A673 (cell line): ENCODE data around the gene RNASEL. TPM values are rescaled to one million over a fixed set of nuclear protein-coding genes. Genes with fewer than 3 reads are reported as not detected.

Source experiments
- BruUV-seq: library from RNA; stranded (reverse); fragments of 400-500 nt; replicated peaks from 2 replicates; lab custom pipeline; 2021; lab: Mats Ljungman, UMichigan
- CTCF ChIA-PET: fragments of 300-600 bp; sonication (Branson Sonifier 250); formaldehyde crosslinking; loops from one replicate; lab custom pipeline; 2022; ENCODE audit warnings: antibody characterized with exemption; lab: Charles Lee
- POLR2A ChIA-PET: fragments of 300-600 bp; sonication (Branson Sonifier 250); formaldehyde crosslinking; loops from one replicate; lab custom pipeline; 2022; ENCODE audit warnings: antibody characterized with exemption; ENCODE audit not compliant: low non-redundant PET; lab: Charles Lee
- DNase-seq: peaks from one replicate; pipeline ENCODE4 v3.0.0-alpha.2; 2015; ENCODE audit warnings: low spot score
- H3K27ac ChIP-seq: fragments of 200-600 bp; sonication (generic); 2 replicates; pipeline ENCODE4 v1.5.1; 2016; ENCODE audit warnings: mixed run types, low read depth, mild to moderate bottlenecking, mixed read lengths, antibody characterized with exemption, low read length; ENCODE audit not compliant: poor library complexity, severe bottlenecking
- H3K27me3 ChIP-seq: fragments of 200-600 bp; sonication (generic); replicated peaks from 2 replicates; pipeline ENCODE4 v1.6.1; 2017; ENCODE audit warnings: mixed run types, low read depth, mild to moderate bottlenecking, mixed read lengths, antibody characterized with exemption, low read length; ENCODE audit not compliant: insufficient read depth, poor library complexity
- H3K36me3 ChIP-seq: fragments of 200-600 bp; sonication (generic); 2 replicates; pipeline ENCODE4 v1.6.1; 2016; ENCODE audit warnings: mixed run types, mild to moderate bottlenecking, mixed read lengths, antibody characterized with exemption, low read length; ENCODE audit not compliant: insufficient read depth, poor library complexity, severe bottlenecking
- H3K4me1 ChIP-seq: fragments of 200-600 bp; sonication (generic); 2 replicates; pipeline ENCODE4 v1.6.1; 2017; ENCODE audit warnings: mixed run types, mild to moderate bottlenecking, mixed read lengths, antibody characterized with exemption, low read length; ENCODE audit not compliant: insufficient read depth, poor library complexity, severe bottlenecking
- H3K4me3 ChIP-seq: fragments of 200-600 bp; sonication (generic); 2 replicates; pipeline ENCODE4 v1.5.1; 2016; ENCODE audit warnings: low read depth, mixed run types, mild to moderate bottlenecking, mixed read lengths, low read length; ENCODE audit not compliant: poor library complexity, severe bottlenecking
- H3K9me3 ChIP-seq: fragments of 200-600 bp; sonication (generic); 2 replicates; pipeline ENCODE4 v1.6.1; 2016; ENCODE audit warnings: mixed run types, low read depth, mild to moderate bottlenecking, mixed read lengths, antibody characterized with exemption, low read length; ENCODE audit not compliant: poor library complexity, severe bottlenecking
- EZH2 ChIP-seq: fragments of 200-600 bp; sonication (generic); IDR thresholded peaks from 2 replicates; pipeline ENCODE4 v1.6.1; 2017; ENCODE audit warnings: borderline replicate concordance, low read depth, mild to moderate bottlenecking, mixed read lengths, antibody characterized with exemption, low read length; ENCODE audit not compliant: poor library complexity, severe bottlenecking
- intact Hi-C: fragments of 100-400 bp; cut with micrococcal nuclease; formaldehyde crosslinking; loops from one replicate; pipeline ENCODE4 v1.10.0; 2022; ENCODE audit not compliant: unreplicated experiment
- total RNA-seq: library from RNA; stranded (reverse); gene quantifications from 2 replicates; pipeline ENCODE4 v1.2.3, GENCODE V29; 2021
- TF ChIP-seq, protein P1 (sequence below): fragments of 300-800, 200-600 bp; sonication (generic); conservative IDR thresholded peaks from 2 replicates; pipeline ENCODE4 v1.5.1; 2017; ENCODE audit warnings: low read depth, mild to moderate bottlenecking, antibody characterized with exemption, low read length, moderate library complexity, mixed read lengths

The RNASEL gene
- total RNA-seq, 1 experiment from 2014 or later: 3.2 TPM

DNA sequence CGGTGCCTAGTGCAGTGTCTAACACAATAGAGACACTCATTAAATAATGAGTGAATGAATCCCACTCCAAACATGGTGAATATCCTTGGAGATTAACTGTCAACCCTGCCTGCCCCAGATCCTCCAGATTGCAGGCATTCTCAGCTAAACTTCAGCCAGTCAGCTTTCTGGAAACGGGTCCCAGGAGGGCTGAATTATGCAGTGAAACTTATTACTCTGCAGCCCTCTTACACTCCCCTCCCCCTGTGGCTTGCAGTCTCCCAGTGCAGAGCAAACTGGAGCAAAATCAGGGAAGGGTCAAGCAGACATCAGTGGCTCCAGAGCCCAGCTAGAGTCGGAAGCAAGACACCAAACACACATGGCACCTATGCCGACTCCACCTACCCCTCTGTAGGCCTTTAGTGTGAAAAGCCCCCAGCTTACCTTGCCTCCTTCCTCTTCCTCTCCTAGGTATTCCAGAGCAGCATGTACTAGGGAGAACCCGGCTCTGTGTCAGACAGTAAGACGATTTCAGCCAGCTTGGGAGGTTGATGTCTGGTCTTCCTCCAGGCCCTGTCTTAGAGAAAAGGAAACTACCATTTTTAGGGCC lies 21.6 kb upstream of the RNASEL start:
- Histone ChIP-seq H3K4me3 (no peak overlapping the region), H3K27me3 (no peaks in the 10 kb centered on the region), H3K27ac (peak overlapping the region; percentile 57), H3K9me3 (no peaks in the 10 kb centered on the region), H3K36me3 (no peaks in the 10 kb centered on the region), H3K4me1 (peaks cover 75% of the 10 kb centered on the region)
- intact Hi-C loops: no loop called here
- TF ChIP-seq, protein P1, sequence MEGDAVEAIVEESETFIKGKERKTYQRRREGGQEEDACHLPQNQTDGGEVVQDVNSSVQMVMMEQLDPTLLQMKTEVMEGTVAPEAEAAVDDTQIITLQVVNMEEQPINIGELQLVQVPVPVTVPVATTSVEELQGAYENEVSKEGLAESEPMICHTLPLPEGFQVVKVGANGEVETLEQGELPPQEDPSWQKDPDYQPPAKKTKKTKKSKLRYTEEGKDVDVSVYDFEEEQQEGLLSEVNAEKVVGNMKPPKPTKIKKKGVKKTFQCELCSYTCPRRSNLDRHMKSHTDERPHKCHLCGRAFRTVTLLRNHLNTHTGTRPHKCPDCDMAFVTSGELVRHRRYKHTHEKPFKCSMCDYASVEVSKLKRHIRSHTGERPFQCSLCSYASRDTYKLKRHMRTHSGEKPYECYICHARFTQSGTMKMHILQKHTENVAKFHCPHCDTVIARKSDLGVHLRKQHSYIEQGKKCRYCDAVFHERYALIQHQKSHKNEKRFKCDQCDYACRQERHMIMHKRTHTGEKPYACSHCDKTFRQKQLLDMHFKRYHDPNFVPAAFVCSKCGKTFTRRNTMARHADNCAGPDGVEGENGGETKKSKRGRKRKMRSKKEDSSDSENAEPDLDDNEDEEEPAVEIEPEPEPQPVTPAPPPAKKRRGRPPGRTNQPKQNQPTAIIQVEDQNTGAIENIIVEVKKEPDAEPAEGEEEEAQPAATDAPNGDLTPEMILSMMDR: no peak
- no peak for TF ChIP-seq EZH2
- ChIA-PET CTCF (no interaction called here), POLR2A (no interaction called here)
- DNase-seq: peak; percentile 85
- BruUV-seq: no TSS peak

DNA sequence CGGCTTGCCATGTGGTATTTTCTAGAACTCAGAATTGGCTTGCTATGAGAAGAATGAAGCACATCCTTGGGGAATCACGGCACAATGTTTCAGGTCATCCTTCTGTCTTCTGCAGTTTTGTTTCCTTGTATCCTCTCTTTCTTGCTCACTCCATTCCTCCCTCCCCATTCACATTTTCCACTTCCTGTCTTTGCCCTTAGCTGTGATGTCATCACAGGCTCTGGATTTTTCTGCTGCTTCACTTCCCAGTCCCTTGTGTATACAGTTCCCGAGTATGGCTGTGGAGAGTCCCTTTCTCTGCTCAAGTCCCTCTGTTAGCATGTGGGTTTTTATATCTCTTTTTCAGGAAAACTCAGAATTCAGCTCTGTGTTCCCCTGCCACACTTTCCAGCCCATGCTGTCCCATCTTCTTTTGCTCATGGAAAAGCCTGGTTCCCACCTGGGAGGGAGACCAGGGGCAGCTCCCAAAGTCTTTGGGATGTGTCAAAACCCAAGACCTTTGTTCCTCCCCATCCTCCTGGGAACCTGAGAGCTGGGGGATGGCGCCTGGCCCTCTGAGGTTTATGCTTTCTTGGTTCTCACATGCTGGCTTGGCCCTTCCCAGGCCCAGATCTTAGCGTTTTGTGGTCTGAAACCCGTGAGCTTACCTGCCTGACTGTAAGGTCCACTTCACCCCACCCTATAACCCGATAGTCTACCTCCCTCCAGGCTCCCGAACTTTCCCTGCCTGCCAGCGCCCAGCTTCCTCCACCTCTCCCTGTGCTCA lies 20.0 kb upstream of the RNASEL start:
- no peak overlapping the region for H3K4me3 ChIP-seq
- no peak for DNase-seq
- TF ChIP-seq, protein P1: no peak
- no peak for TF ChIP-seq EZH2
- POLR2A ChIA-PET: no interaction called here
- no peaks in the 10 kb centered on the region for H3K9me3 ChIP-seq
- CTCF ChIA-PET: no interaction called here
- no TSS peak for BruUV-seq
- intact Hi-C loops: no loop called here
- peaks cover 71% of the 10 kb centered on the region for H3K4me1 ChIP-seq
- H3K27me3 ChIP-seq: no peaks in the 10 kb centered on the region
- H3K36me3 ChIP-seq: no peaks in the 10 kb centered on the region
- no peak overlapping the region for H3K27ac ChIP-seq

DNA sequence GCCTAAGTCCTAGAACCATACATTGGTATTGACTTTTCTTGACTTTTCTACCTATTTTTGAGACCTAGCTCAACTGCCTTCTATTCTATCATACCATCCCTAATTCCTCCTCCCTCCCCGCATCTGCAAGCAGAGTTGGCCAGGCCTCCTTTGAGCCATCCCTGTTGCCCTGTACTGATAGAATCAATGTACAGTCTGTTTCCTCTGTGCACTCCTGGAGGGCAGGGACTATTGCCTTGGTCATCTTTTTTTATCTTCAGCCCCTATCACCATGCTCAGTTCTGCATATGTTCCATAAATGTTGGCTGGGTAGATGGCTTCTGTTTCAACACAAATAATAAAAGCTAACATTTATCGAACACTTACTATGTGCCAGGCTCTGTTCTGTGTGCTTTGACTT lies 19.2 kb upstream of the RNASEL start:
- no peak for DNase-seq
- Histone ChIP-seq H3K4me1 (peaks cover 63% of the 10 kb centered on the region), H3K27ac (no peak overlapping the region), H3K9me3 (no peaks in the 10 kb centered on the region), H3K27me3 (no peaks in the 10 kb centered on the region), H3K36me3 (no peaks in the 10 kb centered on the region), H3K4me3 (no peak overlapping the region)
- TF ChIP-seq, protein P1: no peak
- no peak for TF ChIP-seq EZH2
- ChIA-PET POLR2A (no interaction called here), CTCF (no interaction called here)
- intact Hi-C loops: no loop called here
- no TSS peak for BruUV-seq
